GM18519 (cell line): Measurements from ENCODE around the gene LCTL.

Source experiments
- ATAC-seq: cut with Tn5 transposase; IDR thresholded peaks from one replicate; pipeline ENCODE4 v1.9.1; 2021; ENCODE audit warnings: mild to moderate bottlenecking, moderate library complexity; ENCODE audit not compliant: unreplicated experiment, low FRiP score

LCTL gene, protein sequence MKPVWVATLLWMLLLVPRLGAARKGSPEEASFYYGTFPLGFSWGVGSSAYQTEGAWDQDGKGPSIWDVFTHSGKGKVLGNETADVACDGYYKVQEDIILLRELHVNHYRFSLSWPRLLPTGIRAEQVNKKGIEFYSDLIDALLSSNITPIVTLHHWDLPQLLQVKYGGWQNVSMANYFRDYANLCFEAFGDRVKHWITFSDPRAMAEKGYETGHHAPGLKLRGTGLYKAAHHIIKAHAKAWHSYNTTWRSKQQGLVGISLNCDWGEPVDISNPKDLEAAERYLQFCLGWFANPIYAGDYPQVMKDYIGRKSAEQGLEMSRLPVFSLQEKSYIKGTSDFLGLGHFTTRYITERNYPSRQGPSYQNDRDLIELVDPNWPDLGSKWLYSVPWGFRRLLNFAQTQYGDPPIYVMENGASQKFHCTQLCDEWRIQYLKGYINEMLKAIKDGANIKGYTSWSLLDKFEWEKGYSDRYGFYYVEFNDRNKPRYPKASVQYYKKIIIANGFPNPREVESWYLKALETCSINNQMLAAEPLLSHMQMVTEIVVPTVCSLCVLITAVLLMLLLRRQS

DNA sequence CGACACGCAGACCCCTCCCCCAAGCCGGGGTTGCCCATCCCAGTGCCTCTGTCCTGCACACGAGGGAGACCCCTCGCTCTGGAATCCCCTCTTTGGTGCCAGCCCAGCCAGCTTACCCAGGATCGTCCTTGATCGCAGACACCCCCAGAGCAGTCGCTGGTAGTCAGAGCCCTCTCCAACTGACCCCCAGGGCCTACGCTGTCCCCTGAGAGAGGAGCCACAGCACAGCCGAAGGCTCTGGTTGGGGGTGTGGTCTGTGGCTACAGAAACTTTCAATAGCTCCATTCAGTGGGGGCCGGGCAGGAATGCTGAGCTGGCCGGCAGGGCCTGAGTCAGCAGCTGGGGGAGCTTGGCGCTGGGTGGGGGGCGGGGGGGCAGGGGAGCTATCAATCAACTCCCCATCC lies at the start of gene LCTL:
Gene LCTL, minus strand, starts transcription at position 258 of the 404 bp plus-strand sequence. CDS start 633 bp downstream, outside the sequence.
- ATAC-seq, result no peak

DNA sequence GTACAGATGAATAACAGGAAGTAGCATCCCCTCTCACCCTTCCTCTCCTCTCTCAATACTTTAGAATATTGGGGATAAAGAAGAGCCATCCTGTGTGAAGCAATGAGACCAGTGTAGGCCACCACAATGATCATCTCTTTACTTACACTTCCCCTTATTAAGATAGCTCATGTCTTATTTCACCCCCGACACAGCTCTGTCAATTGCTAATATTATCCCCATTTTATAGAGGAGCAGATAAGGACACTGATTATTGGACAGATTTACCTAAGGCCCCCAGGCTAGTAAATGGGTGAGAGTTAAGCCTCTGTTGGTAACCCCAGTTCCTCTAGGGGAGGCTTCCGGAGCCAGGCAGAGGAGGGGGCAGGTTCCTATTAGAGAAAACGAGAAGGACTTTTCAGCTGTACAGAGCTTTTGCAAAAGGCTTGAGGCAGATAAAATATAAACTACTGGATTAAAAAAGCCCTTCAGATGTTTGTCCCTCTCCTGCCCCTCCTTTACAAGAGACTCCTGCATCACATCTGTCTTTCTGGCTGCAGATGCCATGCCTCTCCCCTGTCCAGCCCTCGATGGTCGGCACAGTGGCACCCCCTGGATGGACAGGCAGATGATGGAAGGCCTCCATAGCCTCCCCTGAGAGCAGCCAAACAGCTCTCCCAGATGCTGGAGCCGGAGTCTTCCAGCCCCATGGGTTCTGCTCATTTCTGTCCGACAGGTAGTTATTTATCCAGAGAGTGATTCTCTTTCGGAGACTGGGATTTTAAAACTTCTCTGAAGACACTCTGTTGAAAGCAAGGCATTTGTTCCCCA lies 49.4 kb upstream of the LCTL start:
- ATAC-seq, result no peak

DNA sequence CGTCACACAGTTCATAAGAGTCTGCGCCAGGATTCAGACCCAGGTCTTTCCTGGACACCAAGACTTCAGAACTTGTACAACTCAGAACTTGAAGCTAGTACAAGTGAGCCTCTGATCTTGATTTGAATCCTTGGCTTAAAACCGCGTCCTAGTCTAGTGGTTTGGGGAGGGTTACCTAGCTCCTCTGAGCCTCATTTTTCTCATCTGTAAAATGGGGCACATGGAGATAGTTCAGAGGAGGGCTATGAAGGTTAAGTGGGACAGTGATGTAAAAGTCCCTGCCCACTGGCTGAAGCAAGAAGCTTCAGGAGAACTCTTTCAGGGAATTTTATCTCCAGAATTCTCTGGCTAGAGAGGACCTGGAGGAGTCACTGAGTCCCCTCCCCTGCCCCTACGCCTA lies 48.7 kb upstream of the LCTL start:
- ATAC-seq, result no peak

DNA sequence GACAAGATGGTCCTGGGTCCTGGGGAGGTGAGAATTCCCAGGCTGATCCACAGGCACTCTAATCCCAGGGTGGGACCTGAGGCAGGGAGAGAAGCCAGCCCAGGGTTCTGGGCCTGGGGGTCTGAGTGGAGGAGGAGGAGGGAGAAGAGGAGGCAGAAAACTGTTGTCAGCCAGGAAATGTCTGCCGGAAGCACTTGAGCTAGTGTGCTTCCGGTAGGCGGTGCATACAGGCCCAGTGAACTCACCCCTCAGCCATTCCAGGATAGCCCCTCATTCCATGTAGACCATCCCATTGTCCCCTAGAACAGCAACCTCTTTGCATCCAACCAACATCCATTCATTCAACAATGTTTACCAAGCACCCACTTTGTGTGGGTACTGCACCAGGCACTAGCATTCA lies 47.9 kb upstream of the LCTL start:
- ATAC-seq, result no peak

DNA sequence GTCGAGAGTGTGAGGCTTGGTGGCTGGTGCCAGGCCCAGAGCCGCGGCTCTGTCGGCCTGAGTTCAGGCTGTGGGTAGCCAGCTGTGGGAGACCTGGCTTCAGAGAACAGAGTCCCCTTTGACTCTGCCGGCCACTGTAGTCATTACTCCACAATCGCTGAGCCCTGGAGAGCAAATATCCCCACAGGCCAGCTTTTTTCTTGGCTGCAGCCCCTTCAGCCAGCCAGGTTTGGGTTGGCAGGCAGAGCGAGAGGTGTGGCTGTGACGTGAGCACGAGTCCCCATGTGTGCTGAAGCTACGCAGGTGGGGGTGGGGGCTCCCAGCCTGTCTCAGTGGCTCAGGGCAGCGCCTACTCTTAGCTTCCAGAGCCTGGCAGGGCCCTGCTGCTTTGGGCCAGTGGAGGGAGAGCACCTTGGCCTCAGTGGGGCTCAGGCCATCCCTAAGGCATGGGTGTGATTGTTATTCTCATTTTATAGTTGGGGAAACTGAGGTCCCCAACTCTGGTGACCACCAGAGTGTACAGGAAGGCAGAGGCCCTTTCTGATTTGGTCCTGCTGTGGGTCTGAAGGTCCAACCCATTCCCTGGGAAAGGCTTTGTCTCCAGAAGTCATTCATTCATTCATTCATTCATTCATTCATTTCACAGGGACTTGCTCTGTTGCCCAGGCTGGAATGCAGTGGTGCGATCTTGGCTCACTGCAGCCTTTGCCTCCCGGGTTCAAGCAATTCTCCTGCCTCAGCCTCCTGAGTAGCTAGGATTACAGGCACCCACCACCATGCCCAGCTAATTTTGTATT lies 45.7 kb upstream of the LCTL start:
- ATAC-seq, result no peak

DNA sequence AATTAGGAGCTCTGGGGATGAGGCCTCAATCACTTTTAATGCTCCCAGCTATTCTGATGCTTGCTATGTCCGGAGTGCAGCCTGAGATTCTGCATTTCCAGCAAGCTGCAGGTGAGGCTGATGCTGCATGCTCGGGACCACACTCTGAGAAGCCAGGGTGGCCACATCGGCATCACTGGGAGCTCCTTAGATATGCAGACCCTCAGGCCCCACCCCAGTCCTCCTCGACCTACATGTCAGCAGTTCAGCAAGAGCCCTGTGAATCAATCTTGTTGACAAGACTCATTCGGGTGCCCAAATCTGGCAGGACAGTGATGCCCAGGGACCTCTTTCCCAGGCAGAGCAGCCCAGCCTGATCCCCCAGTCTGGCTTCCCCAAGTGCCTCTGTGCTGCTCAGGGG lies 44.1 kb upstream of the LCTL start:
- ATAC-seq, result no peak

DNA sequence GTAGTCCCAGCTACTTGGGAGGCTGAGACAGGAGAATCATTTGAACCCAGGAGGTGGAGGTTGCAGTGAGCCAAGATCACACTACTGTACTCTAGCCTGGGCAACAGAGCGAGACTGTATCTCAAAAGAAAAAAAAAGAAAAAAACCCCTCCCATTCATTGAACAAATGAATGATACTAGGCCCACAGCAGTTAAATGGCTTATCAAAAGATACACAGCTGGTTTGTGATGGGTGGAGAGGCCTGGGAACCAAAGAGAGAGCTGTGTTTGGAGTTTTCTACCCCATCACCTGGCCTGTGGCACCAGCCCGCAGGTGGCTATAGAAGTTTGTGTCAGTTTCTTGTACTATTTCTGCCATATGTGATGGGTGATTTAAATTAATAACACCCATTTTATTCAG lies 43.1 kb upstream of the LCTL start:
- ATAC-seq, result no peak

DNA sequence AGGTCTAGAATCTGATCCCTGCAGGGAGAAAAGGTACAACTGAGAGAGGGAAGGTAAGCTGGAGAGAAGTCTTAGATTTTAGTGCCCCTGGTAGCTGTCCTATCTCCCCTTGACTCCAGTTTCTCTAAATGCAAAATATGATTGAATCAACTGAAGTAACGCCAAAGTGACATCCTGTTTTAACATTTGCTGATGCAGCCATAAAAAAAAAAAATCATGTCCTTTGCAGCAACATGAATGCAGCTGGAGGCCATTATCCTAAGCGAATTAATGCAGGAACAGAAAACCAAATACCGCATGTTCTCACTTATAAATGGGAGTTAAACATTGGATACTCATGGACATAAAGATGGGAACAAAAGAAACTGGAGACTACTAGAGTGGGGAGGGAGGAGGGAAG lies 42.4 kb upstream of the LCTL start:
- ATAC-seq, result no peak

DNA sequence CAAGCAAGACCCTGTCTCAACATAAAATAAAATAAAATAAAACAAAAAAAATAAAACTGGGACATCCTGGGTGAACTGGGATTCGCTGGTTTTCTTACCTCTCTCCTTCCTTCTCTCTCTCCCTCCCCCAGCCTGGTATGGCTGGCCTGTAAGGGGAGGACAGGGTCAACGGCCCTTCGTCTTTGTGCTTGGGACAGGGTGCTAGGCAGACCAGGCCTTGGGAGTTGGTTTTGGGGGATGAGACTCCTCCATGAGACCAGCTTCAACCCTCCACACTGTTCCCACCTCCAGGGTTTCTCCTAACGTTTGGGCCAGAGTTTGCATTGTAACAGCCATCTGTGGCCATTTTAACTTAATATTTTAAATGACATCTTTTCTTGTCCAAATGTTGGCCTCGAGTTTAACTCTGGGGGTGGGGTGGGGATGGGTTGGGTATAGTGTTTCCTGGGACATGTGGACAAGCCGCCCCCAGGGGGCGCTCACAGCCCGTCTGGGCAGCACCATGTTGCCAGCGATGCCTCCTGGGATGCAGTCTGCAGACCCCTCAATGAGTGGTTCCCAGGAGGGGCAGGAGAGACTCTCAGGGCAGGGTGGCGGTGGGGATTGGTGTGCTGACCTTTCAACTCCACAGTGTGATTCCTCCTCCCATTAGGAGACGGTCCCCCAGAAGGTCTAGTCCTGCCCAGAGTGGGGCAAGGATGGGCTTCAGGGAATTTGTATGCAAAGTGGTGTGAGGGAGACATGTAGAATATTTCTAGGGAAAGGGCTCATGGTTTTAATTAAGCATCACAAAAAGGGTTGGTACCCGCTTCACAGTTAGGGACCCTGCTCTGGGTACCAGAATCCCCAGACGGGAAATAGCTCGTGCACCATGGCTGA lies 37.7 kb upstream of the LCTL start:
- no peak for ATAC-seq

DNA sequence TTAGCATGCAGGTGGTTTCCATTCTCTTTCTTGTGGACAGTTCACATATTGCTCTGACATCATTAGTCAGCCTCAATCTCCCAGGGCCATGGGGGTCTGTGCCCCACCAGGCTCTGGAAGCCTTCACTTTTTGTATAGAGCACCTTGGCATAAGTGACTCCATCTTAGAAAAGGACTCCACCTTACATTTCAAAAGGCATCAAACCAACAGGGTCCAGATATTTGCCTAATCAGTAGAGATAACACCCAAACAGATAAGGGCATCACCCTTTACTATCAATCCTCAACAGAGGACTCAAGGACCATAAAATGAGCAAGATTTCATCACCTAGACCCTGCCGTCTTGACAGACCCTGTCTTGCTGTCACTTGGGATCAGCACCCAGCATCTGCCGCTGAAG lies 35.7 kb upstream of the LCTL start:
- no peak for ATAC-seq

DNA sequence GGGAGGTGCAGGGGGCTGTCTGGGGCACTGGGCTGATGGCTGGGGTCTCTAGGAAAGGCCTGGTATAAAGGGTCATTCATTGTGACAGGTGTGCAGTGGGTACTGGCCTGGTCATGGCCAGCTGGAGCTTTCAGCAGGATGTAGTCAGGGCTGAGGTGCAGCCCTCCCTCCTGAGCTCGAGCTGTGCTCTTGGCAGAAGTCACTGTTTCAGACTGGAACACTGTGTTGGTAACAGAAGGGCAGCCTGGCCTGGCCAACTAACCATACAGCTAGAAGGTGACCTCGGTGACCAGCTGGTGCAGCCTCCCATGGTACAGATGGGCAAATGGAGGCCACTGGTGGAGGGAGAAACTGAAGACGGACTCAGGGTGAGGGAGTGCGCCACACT lies 34.4 kb upstream of the LCTL start:
- no peak for ATAC-seq

DNA sequence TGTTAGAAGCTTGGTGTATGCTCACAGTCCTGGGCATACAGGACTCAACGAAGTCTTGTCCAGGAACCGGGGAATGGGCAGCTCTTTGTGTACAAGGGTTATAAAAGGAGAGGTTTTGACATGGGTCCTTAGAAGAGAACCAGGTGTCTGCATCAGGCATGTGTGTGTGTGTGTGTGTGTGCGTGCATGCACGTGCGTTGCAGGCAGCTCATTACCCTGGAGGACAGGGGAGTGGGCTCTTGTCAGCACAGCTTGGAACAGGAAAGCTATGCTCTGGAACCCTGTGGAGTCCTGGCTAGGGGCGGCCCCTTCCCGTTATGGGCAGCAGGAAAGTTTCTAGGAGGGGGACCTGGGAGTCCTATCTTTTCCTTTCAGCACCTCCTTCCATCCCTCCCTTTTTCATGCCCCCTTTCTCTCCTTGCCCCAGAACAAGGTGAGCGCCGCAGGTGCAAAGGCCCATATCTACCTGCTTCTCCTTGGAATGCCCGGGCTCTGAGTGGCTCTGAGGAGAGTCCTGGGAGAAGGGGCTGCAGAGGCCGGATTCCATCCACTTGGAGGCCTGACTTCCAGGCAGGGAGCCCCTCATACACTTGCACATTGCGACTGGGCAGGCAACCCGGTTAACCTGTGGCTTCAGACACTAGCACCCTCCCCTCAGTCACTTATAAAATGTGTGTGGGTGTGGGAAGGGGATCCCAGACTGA lies 33.9 kb upstream of the LCTL start:
- no peak for ATAC-seq

DNA sequence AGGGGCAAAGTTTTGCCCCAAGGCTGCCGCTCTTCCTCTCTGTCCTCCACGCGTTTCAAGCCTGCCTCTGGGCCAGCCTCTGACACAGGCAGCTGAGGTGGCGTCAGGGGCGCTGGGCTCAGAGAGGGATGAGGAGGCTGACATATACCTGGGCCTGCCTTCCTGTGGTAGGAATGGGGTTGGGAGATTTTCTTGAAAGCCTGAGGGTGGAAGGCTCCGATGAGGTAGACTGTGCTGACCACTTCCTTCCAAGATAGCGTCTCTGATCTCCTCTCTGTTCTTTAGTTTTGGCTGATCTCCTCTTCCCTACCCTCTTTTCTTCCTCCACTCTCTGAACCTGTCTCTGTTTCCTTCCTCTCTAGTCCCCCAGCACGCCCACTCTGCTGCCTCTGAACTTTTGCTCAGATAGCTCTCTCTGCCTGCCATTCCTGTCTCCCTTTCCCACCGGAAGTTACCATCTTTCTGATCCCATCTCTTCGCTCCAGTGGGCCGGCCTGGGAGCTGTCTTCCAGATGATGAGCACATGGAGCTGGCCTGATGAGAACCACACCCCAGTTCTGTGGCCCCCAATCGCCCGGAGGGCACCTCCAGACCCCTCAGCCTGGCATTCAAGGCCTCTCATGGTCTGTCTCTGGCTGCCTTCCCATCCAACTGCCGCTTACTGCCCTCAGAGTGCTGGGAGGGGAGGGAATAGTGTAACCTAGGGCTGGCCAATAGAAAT lies 32.5 kb upstream of the LCTL start:
- ATAC-seq, result no peak

DNA sequence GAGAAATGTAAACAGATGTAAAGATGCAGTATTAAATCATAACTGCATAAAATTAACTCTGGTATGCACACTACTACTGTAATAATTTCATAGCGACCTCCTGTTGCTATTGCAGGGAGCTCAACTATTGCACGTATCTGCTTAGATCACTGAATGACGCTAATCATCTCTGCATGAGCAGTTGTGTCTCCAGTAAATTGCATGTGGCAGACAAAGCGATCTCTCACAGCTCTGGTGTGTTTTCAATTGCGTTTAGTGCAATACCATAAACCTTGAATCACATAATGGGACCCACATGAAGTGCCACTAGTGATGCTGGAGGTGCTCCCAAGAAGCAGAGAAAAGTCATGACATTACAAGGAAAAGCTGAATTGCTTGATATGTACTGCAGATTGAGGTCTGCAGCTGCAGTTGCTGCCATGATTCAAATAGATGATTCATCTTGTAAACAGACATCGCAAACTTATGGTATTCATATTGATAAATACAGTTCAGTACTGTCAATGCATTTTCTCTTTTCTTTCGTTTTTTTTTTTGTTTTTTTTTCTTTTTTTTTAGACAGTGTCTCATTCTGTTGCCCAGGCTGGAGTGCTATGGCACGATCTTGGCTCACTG lies 30.2 kb upstream of the LCTL start:
- ATAC-seq, result no peak

DNA sequence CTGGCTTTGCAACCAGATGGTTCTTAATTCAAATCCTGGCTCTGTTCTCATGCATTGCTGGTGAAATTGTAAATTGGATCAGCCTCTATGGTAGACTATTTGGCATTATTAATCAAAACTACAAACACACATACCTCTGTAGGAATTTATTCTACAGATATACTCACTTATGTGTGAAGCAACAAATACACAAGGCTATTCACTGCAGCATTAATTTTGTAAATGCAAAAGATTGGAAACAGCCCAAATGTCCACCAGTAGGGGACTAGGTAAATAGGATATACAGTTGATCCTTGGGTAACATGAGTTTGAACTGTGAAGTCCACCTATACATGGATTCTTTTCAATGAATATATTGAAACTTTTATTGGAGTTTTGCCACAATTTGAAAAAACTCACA lies 29.5 kb upstream of the LCTL start:
- ATAC-seq, result no peak

DNA sequence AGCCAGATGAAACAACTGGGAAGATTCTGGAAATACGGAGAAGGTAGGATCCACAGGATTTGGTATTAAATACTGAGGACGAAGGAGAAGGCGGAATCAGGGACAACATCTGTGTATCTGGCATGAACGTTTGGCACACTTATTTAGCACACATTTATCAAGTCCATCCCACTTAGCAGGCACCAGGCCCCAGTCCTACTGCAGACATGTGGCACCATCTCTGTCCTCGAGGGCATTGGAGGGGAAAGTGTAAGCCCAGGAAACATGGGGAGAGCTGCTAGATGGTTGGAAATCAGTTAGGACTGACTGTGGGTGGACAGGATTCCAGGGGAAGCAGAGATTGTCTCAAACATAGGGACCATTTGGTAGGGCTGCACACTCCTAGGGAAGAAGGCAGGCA lies 29.0 kb upstream of the LCTL start:
- no peak for ATAC-seq

DNA sequence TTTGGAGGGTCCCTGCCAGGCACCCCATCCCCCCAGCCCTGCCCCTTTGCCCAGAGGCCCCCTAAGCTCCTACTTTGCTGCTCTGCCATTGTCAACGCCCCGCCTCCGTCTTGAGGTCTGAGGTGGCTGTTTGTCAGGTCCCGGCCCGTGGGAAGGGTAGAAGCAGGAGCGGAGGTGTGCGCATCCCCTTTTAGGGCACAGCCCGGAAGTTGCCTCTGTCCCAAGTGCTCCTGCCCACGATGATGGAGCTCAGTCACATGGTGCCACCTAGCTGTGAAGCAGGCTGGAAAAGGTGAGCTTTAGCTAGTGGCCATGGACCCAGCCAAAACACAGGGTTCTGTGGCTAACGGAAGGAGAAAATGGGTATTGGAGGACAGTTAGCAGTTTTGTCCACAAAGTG lies 28.5 kb upstream of the LCTL start:
- no peak for ATAC-seq

DNA sequence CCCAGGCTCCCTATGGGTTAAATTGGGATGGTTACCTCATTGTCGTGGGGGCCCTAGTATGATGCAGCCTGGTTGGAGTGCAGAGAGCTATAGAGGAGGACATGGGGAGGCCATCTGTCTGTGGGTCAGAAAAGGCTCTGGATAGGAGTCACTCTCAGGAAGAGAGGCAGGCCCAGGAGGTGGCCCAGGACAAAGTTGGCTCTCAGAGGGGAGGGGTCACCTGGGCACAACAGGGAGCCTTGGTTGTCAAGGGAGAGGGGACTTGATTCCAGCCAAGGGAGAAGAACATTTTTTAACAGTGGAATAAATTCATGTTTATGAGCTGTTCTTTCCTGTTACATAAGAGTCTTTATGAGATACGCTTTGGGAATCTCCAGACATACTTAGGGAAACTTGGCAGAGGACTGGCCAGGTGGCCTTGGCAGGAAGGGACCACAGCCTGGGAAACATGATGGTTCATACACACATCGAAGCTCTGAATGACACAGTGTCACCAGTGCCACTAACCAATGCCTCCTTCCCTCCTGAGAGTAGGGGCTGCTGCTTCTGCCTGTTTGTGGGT lies 27.5 kb upstream of the LCTL start:
- ATAC-seq, result no peak
